Spleen (tissue), 7 donors: Measurements from ENCODE around the gene DNMBP.

Experiments
- POLR2A ChIP-seq, 3 donors: fragments of 450-650 bp; IDR thresholded peaks; one replicate each; pipeline ENCODE4 v1.5.1; 2017; ENCODE audit warnings: antibody characterized with exemption in 3 of 3, mild to moderate bottlenecking in 1 of 3
- TF ChIP-seq, protein P1 (sequence below), 11 experiments: fragments of 200-600 bp in 7 of 11; fragments of 450-650 bp in 4 of 11; sonication (generic) in 4 of 11; IDR thresholded peaks in 8 of 11; conservative IDR thresholded peaks in 3 of 11; 1 replicate in 7 of 11; 2 replicates in 4 of 11; pipeline versions ENCODE4 v1.4.0 to v1.8.0; 2016 to 2021; ENCODE audit warnings: antibody characterized with exemption in 11 of 11, inconsistent platforms in 4 of 11, mild to moderate bottlenecking in 1 of 11
- donor health status: DM: no; HTN: no; CAD: no; lungs with moderate emphysema.
- donor health status: DM: no; HTN: no; CAD: no.
- donor health status: DM: no; HTN: no; CAD: no.

GRCh38 chr10:99993701-99994689 is 15.8 kb downstream of the DNMBP start:
- TF ChIP-seq POLR2A (IDR thresholded peaks at IDR 0.05): no peak
- TF ChIP-seq, protein P1, sequence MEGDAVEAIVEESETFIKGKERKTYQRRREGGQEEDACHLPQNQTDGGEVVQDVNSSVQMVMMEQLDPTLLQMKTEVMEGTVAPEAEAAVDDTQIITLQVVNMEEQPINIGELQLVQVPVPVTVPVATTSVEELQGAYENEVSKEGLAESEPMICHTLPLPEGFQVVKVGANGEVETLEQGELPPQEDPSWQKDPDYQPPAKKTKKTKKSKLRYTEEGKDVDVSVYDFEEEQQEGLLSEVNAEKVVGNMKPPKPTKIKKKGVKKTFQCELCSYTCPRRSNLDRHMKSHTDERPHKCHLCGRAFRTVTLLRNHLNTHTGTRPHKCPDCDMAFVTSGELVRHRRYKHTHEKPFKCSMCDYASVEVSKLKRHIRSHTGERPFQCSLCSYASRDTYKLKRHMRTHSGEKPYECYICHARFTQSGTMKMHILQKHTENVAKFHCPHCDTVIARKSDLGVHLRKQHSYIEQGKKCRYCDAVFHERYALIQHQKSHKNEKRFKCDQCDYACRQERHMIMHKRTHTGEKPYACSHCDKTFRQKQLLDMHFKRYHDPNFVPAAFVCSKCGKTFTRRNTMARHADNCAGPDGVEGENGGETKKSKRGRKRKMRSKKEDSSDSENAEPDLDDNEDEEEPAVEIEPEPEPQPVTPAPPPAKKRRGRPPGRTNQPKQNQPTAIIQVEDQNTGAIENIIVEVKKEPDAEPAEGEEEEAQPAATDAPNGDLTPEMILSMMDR (IDR thresholded peaks at IDR 0.05 in 8 of 11, conservative IDR thresholded peaks at IDR 0.05 in 3 of 11): peak in 1 of 11 experiments; percentile 13
